GM21390 (cell line): ENCODE results near the gene TAF7L.

ENCODE experiments used
- ATAC-seq: cut with Tn5 transposase; IDR thresholded peaks from one replicate; pipeline ENCODE4 v1.9.1; 2021; ENCODE audit not compliant: unreplicated experiment

The TAF7L gene

DNA sequence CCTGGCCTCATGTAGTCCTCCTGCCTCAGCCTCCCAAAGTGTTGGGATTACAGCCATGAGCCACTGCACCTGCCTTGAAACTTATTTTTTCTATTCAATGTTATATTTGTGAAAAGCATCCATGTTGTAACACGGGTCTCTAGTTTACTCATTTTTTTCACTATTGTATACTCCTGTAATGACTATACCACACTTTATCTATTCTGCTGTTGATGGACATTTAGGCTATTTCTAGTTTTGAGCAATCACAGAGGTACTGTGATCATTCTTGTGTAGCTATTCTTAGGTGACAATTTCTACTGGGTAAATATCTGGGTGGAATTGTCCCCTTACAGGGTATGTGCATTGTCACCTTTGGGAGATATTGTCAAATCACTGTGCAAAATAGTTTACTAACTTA is 67.9 kb downstream of the TAF7L start:
- no peak for ATAC-seq

DNA sequence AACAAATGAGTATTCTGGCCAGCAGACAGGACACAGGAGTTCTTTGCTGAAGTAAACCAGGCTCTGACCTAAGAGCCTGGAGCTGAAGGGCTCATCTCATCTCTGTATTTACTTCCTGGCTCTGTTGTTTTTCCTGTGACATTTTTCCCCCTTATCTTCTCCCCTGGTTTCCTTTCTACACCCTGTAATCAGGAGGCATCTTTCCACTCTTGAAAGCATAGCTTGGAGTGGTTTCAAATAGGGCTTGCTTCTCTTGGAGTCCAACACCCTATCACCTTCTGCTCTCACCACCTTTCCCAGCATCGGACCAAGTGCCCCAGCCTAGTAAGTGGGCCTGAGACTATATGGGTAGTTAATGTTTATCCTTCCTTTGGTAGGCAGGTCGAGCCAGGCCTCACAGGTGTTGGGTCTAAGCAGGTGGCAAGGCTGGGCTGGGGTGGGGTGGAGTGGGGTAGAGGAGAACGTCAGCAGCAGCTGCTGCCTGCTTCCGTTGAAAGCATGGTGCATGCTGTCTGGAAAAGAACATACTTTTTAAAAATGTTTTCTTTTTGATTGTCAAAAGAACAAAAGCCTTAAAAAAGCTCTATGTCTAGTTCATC is 70.4 kb downstream of the TAF7L start:
- ATAC-seq, result no peak

DNA sequence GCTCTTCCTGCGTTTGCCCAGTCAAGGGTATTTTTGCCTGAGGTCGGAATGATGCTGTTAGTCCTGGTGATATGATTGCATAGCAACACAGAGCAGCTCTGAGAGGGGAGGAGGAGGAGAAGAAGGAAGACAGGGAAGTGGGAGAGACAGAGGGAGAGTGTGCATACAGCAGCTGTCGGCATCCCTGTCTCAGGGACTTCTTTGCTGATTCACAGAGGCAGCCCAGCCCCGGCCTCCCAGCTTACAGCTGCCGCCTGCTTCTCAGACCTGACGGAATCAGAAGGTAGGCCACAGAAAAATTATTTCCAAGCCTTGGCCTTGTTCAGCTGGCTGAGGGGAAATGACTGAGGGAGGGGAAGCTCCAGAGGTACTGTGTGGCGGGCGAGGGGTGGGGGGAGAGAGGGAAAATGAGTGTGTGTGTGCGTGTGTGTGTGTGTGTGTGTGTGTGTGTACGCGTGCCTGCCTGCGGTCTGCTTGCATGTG is 71.2 kb downstream of the TAF7L start:
- ATAC-seq, result no peak

DNA sequence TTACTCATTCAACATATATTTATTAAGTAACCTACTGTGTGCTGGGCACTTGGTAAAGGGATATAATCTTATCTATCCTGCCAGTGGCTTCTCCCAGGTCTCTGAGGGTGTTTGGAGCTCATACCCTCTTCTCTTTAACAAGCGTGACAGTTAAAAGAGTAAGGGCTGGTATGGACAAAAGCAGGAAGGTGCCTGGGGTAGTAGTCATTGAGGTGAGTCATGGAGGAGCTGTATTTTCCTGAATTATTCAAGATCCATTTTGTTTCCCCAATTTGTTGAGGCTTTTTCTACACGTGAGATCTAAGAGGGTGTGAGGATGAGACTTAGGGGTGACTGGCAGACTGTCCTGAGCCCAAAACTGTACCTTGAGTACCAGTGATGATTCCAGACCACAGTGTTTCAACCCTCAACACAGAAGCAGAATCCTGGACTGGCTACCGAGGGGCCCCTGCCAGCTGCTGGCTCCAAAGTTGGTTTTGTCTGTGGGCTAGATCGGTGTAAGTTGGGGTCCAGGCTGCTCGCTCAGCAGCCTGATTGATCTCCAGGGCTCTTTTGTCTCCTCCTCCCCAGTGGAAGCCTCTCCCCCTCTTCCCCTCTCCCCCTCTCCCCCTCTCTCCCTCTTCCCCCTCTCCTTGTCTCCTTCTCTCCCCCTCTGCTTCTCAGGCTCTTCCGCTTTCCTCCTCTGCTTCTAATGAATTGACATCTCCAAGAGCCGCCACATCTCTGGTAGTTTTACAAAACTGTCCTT is 71.8 kb downstream of the TAF7L start, which contains the start of gene DRP2:
Gene DRP2, plus strand, starts transcription at position 671 of the 748 bp plus-strand sequence. CDS start 11,862 bp downstream, outside the sequence.
- ATAC-seq, result no peak
